GM12892 (cell line): ENCODE measurements around the gene SPRR2A. TPM values are rescaled to one million over a fixed set of nuclear protein-coding genes. Genes with fewer than 3 reads are reported as not detected.

Source experiments
- DNase-seq: peaks from one replicate; pipeline ENCODE4 v3.0.0; 2011; ENCODE audit not compliant: insufficient read length
- FAIRE-seq: peaks from 2 replicates; lab custom pipeline; 2011; peaks lifted over from hg19 to GRCh38; lab: Jason Lieb, UNC
- POLR2A ChIP-seq: IDR thresholded peaks from 2 replicates; pipeline ENCODE4 v1.6.1; 2011; ENCODE audit warnings: low read depth, low read length, control low read depth
- POLR2AphosphoS5 ChIP-seq: IDR thresholded peaks from 2 replicates; pipeline ENCODE4 v1.6.1; 2011; ENCODE audit warnings: low read depth, low read length, control low read depth
- TAF1 ChIP-seq: IDR thresholded peaks from 2 replicates; pipeline ENCODE4 v1.6.1; 2011; ENCODE audit warnings: low read depth, mild to moderate bottlenecking, control low read depth, low read length, borderline replicate concordance
- polyA plus RNA-seq: library from polyadenylated mRNA; unstranded; fragments of >200 nt; gene quantifications from one replicate; pipeline ENCODE4 v1.2.1, GENCODE V29; 2012; ENCODE audit warnings: missing spikeins, inconsistent platforms; ENCODE audit not compliant: missing spikeins

Gene SPRR2A
- not detected for polyA plus RNA-seq

- FAIRE-seq (peak; percentile 21), DNase-seq (no peak)
- TF ChIP-seq TAF1 (no peak), POLR2AphosphoS5 (no peak), POLR2A (no peak)
Observed at GRCh38 chr1:153057375-153057774, at the start of gene SPRR2A. TSS of gene SPRR2A (minus strand) at chr1:153057512. CDS start at chr1:153056735, 777 bp downstream.

- DNase-seq, result no peak
- TF ChIP-seq TAF1 (no peak), POLR2A (no peak), POLR2AphosphoS5 (no peak)
- FAIRE-seq, result no peak
Observed at GRCh38 chr1:153100245-153100644, 42.9 kb upstream of the SPRR2A start.

- no peak for TF ChIP-seq POLR2A
- TF ChIP-seq TAF1, result no peak
- no peak for TF ChIP-seq POLR2AphosphoS5
- no peak for DNase-seq
- no peak for FAIRE-seq
Observed at GRCh38 chr1:153099461-153100045, 42.2 kb upstream of the SPRR2A start.

- TF ChIP-seq POLR2AphosphoS5 (no peak), TAF1 (no peak), POLR2A (no peak)
- DNase-seq, result no peak
- FAIRE-seq, result no peak
Observed at GRCh38 chr1:153095764-153096163, 38.5 kb upstream of the SPRR2A start.

GRCh38 chr1:153094426-153094825 is 37.1 kb upstream of the SPRR2A start, which contains the start of gene SPRR2E:
TSS of gene SPRR2E (minus strand) at chr1:153094526. CDS start at chr1:153093751, 775 bp downstream.
- FAIRE-seq (no peak), DNase-seq (no peak)
- no peak for TF ChIP-seq POLR2AphosphoS5
- TF ChIP-seq POLR2A, result no peak
- TF ChIP-seq TAF1, result no peak

- TF ChIP-seq TAF1, result no peak
- no peak for TF ChIP-seq POLR2AphosphoS5
- TF ChIP-seq POLR2A, result no peak
- DNase-seq, result no peak
- no peak for FAIRE-seq
Observed at GRCh38 chr1:153087652-153088051, 30.3 kb upstream of the SPRR2A start.

GRCh38 chr1:153081736-153082135 is 24.4 kb upstream of the SPRR2A start:
- TF ChIP-seq POLR2AphosphoS5 (no peak), POLR2A (no peak), TAF1 (no peak)
- FAIRE-seq (no peak), DNase-seq (no peak)

GRCh38 chr1:153072806-153073726 is 15.8 kb upstream of the SPRR2A start:
- no peak for FAIRE-seq
- TF ChIP-seq TAF1 (no peak), POLR2AphosphoS5 (no peak)
- no peak for DNase-seq

GRCh38 chr1:153071511-153071910 is 14.2 kb upstream of the SPRR2A start, which contains the start of gene SPRR2B:
TSS of gene SPRR2B (minus strand) at chr1:153071611. CDS start at chr1:153070839, 772 bp downstream.
- TF ChIP-seq TAF1 (no peak), POLR2AphosphoS5 (no peak), POLR2A (no peak)
- DNase-seq, result no peak
- FAIRE-seq, result no peak

GRCh38 chr1:153070243-153070642 is 12.9 kb upstream of the SPRR2A start:
- no peak for TF ChIP-seq POLR2A
- no peak for TF ChIP-seq TAF1
- no peak for TF ChIP-seq POLR2AphosphoS5
- FAIRE-seq, result peak; percentile 67

GRCh38 chr1:153058826-153059784 is 1.8 kb upstream of the SPRR2A start:
- TF ChIP-seq POLR2A (no peak), TAF1 (no peak), POLR2AphosphoS5 (no peak)
- no peak for DNase-seq
- FAIRE-seq, result no peak

More at GRCh38 chr1:153070243-153070642, 12.9 kb upstream of the SPRR2A start:
- no peak for DNase-seq
